ENCODE results near the gene SSX2IP. TPM values are rescaled to one million over a fixed set of nuclear protein-coding genes. Genes with fewer than 3 reads are reported as not detected.
A peak's percentile ranks its signal among the peaks of the same experiment; 100 is the strongest.

The SSX2IP gene
- total RNA-seq, 6 donors from 2014 or later = 2.1 to 15.0 (median 5.4) TPM

DNA sequence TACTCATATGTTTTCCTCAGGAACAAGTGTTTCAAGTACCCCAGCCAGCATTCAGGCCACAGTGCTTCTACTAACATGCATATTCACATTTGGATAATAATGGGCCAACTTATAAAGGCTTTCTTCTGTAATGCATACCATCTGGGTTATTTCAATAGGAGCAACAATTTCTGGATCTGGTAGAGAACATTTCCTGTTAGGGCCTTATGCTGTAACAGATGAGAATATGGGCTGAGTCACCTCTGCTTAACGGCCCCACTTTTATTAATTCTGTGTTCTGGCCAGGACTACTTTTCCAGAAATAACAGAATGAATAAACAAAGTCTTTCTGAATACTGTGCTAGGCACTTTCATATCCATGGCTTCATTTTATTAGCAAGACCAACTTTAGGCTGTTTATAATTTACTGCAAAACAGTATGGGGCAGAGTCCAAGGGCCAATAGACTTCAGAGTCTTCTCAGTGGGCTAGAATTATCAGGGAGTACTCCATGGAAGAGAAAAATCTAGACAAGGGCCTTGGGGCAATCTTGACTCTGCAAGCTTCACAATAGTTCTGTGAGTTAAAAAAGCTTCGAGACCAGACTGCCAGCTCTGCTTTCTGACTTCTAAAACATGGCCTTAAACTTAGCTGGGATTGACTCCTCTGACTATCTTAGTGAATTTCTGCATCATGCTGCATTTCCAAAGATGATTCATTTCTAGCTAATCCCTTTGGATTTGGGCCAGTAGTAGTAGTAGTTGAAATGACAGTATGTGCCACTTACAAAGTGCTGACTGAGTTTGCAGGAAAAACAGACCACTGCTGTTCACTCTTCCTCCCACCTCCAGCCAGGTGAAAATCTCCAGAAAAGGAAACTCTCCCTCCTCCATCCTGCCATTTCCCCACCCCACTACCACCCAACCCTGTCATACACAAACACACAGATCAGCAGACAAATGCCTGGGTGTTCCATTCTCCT is 8.2 kb upstream of the SSX2IP start:
- H3K27ac ChIP-seq = peak overlapping the region in 1 of 4 donors; percentile 4
- WGBS, 2 donors = 42 to 45% methylated on average over 2 of the region's 2 CpGs
- DNase-seq (no peak), ATAC-seq (ENCODE audit: low FRiP score in 2 of 2) (peak in 1 of 2 donors; percentile 74)
- no peaks in the 10 kb centered on the region for H3K27me3 ChIP-seq
- no peak for TF ChIP-seq POLR2A (IDR thresholded peaks at IDR 0.05)
- no peaks in the 10 kb centered on the region for H3K9me3 ChIP-seq
- H3K4me3 ChIP-seq = no peak overlapping the region
- H3K4me1 ChIP-seq = no peaks in the 10 kb centered on the region
- no peaks in the 10 kb centered on the region for H3K36me3 ChIP-seq

DNA sequence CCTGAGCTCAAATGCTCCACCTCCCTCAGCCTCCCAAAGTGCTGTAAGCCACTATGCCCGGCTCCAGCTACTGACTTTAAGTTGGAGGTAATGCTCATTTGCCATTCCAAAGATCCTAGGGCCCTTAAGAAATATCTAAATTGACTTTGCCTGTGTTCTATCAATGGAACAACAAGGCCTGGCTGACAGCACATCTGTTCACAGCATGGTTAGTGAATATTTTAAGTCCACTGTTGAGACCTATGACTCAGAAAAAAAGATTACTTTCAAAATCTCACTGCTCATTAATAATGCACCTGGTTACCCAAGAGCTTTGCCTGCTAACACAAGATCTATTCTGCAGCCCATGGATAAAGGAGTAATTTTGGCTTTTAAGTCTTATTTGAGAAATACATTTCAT is 3.5 kb upstream of the SSX2IP start:
- Histone ChIP-seq H3K36me3 (no peaks in the 10 kb centered on the region), H3K4me3 (no peak overlapping the region), H3K9me3 (no peaks in the 10 kb centered on the region), H3K4me1 (peaks cover 0 to 16% (median 8%) of the 10 kb centered on the region in 4 donors), H3K27ac (no peak overlapping the region), H3K27me3 (no peaks in the 10 kb centered on the region)
- DNase-seq (no peak), ATAC-seq (ENCODE audit: low FRiP score in 2 of 2) (no peak)
- TF ChIP-seq EP300 (IDR thresholded peaks at IDR 0.05) (no peak), POLR2A (IDR thresholded peaks at IDR 0.05) (no peak), POLR2AphosphoS5 (IDR thresholded peaks at IDR 0.05) (no peak)
- TF ChIP-seq, protein P1, sequence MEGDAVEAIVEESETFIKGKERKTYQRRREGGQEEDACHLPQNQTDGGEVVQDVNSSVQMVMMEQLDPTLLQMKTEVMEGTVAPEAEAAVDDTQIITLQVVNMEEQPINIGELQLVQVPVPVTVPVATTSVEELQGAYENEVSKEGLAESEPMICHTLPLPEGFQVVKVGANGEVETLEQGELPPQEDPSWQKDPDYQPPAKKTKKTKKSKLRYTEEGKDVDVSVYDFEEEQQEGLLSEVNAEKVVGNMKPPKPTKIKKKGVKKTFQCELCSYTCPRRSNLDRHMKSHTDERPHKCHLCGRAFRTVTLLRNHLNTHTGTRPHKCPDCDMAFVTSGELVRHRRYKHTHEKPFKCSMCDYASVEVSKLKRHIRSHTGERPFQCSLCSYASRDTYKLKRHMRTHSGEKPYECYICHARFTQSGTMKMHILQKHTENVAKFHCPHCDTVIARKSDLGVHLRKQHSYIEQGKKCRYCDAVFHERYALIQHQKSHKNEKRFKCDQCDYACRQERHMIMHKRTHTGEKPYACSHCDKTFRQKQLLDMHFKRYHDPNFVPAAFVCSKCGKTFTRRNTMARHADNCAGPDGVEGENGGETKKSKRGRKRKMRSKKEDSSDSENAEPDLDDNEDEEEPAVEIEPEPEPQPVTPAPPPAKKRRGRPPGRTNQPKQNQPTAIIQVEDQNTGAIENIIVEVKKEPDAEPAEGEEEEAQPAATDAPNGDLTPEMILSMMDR (IDR thresholded peaks at IDR 0.05) = no peak
- WGBS, 2 donors = 95 to 100% methylated on average over 1 of the region's 1 CpG

DNA sequence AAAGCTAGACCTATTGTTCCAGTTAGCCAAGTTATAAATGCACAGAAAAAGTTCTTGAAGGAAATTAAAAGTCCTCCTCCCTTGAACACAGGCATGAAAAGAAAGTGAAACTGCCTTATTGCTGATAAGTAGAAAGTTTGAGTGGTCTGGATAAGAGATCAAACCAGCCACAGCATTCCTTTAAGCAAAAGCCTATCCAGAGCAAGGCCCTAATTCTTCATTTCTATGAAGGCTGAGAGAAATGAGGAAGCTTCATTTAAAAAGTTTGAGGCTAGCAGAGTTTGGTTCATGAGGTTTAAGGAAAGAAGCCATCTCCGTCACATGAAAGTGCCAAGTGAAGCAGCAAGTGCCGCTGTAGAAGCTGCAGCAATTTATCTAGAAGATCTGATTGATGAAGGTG is 2.7 kb upstream of the SSX2IP start:
- Histone ChIP-seq H3K36me3 (no peaks in the 10 kb centered on the region), H3K27me3 (no peaks in the 10 kb centered on the region), H3K27ac (peak overlapping the region in 3 of 4 donors; percentile 8 to 45 (median 41)), H3K9me3 (no peaks in the 10 kb centered on the region), H3K4me3 (no peak overlapping the region), H3K4me1 (peaks cover 0 to 22% (median 8%) of the 10 kb centered on the region in 4 donors)
- WGBS, 2 donors = 48 to 75% methylated on average over 2 of the region's 2 CpGs
- DNase-seq (no peak), ATAC-seq (ENCODE audit: low FRiP score in 2 of 2) (no peak)
- TF ChIP-seq POLR2A (IDR thresholded peaks at IDR 0.05) (no peak), EP300 (IDR thresholded peaks at IDR 0.05) (no peak), POLR2AphosphoS5 (IDR thresholded peaks at IDR 0.05) (no peak)
- TF ChIP-seq, protein P1 (IDR thresholded peaks at IDR 0.05) = no peak

DNA sequence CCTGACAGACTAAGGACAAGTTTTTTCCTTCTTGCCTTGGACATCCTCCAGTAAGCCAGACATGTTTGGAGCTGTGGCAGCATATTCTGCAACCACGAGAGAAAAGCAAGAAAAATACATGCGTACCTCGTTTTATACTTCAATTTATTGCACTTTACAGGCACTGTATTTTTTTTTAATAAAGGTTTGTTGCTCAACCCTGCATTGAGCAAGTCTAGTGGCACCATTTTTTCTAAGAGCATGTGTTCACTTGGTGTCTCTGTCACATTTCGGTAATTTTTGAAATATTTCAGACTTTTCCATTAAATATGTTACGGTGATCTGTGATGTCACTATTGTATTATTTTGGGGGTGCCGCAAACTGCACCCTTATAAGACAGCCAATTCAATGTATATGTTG is 2.1 kb upstream of the SSX2IP start:
- WGBS, 2 donors = 83 to 85% methylated on average over 6 of the region's 6 CpGs
- Histone ChIP-seq H3K4me3 (no peak overlapping the region), H3K36me3 (no peaks in the 10 kb centered on the region), H3K4me1 (peaks cover 0 to 22% (median 8%) of the 10 kb centered on the region in 4 donors), H3K27ac (peak overlapping the region in 3 of 4 donors; percentile 8 to 45 (median 41)), H3K27me3 (no peaks in the 10 kb centered on the region), H3K9me3 (no peaks in the 10 kb centered on the region)
- TF ChIP-seq POLR2AphosphoS5 (IDR thresholded peaks at IDR 0.05) = no peak
- no peak for TF ChIP-seq POLR2A (IDR thresholded peaks at IDR 0.05)
- TF ChIP-seq, protein P1 (IDR thresholded peaks at IDR 0.05) = no peak
- no peak for TF ChIP-seq EP300 (IDR thresholded peaks at IDR 0.05)
- no peak for ATAC-seq (ENCODE audit: low FRiP score in 2 of 2)
- no peak for DNase-seq

DNA sequence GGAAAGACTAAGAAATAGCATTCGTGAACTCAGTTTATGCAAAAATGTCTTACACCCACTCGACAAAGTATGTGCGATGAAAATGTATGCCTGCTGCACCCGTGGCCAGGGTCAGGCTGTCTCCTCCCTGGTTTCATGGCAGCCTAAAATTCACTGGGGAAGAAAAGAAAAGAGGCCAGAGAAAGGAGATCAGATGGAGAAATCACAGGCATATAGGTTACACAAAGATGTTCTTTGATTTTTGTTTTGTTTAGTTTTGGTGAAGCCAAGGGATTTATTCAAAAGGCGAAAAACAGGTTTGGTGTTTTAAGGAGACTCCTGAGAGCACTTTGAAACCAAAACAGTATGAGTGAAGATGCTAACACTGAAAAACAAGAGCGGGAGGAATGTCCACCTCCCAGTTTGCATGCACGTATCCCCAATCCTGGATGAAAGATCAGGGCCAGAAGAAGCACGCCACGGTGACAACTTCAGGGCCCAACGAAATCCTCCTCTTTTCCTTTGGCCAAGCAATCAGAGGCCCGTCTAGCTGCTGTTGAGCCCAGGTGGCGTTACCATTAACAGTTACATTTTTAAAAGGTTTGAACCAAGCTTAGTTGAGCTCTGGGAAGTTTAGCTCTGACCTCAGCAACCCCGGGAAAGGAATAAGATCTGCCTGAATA is 992 bp upstream of the SSX2IP start:
- Histone ChIP-seq H3K27me3 (no peaks in the 10 kb centered on the region), H3K9me3 (no peaks in the 10 kb centered on the region), H3K4me3 (peak overlapping the region; percentile 83 to 94 (median 89)), H3K36me3 (no peaks in the 10 kb centered on the region), H3K4me1 (peaks cover 0 to 22% (median 8%) of the 10 kb centered on the region in 4 donors), H3K27ac (peak overlapping the region; percentile 71 to 90 (median 80))
- WGBS, 2 donors = 52 to 55% methylated on average over 13 of the region's 13 CpGs
- TF ChIP-seq POLR2A (IDR thresholded peaks at IDR 0.05) (no peak), POLR2AphosphoS5 (IDR thresholded peaks at IDR 0.05) (no peak), EP300 (IDR thresholded peaks at IDR 0.05) (no peak)
- TF ChIP-seq, protein P1 (IDR thresholded peaks at IDR 0.05) = no peak
- DNase-seq (no peak), ATAC-seq (ENCODE audit: low FRiP score in 2 of 2) (no peak)

All from upper lobe of left lung (tissue), 6 donors.